Endodermal cell (in vitro differentiated cells): Measurements from ENCODE around the gene THOC7. TPM values are rescaled to one million over a fixed set of nuclear protein-coding genes. Genes with fewer than 3 reads are reported as not detected.

Experiments used
- DNase-seq: peaks from one replicate; pipeline ENCODE4 v3.0.0-alpha.2; 2017
- H3K27ac ChIP-seq: 2 replicates; pipeline ENCODE4 v1.5.1; 2013; ENCODE audit warnings: mild to moderate bottlenecking, low read depth, low read length, moderate library complexity
- H3K27me3 ChIP-seq: 2 replicates; pipeline ENCODE4 v1.6.1; 2013; ENCODE audit warnings: mild to moderate bottlenecking, low read length, moderate library complexity; ENCODE audit not compliant: insufficient read depth, control insufficient read depth, poor library complexity, severe bottlenecking
- H3K36me3 ChIP-seq: 2 replicates; pipeline ENCODE4 v1.7.0; 2013; ENCODE audit warnings: mild to moderate bottlenecking, low read length, moderate library complexity; ENCODE audit not compliant: control insufficient read depth, insufficient read depth
- H3K4me1 ChIP-seq: one replicate; pipeline ENCODE4 v1.7.0; 2013; ENCODE audit warnings: low read length; ENCODE audit not compliant: control insufficient read depth, insufficient read depth
- H3K4me3 ChIP-seq: 2 replicates; pipeline ENCODE4 v1.5.1; 2013; ENCODE audit warnings: mild to moderate bottlenecking, low read length, moderate library complexity
- H3K9ac ChIP-seq: 2 replicates; pipeline ENCODE4 v1.6.1; 2013; ENCODE audit warnings: mild to moderate bottlenecking, low read length, moderate library complexity; ENCODE audit not compliant: poor library complexity, severe bottlenecking; ENCODE audit errors: extremely low read depth
- H3K9me3 ChIP-seq: 2 replicates; pipeline ENCODE4 v1.6.1; 2013; ENCODE audit warnings: mild to moderate bottlenecking, low read length, moderate library complexity; ENCODE audit not compliant: control insufficient read depth
- H3K27ac Mint-ChIP-seq: 2 replicates; pipeline ENCODE4 v1.8.0; 2020; ENCODE audit warnings: mixed read lengths
- H3K27me3 Mint-ChIP-seq: 2 replicates; pipeline ENCODE4 v1.8.0; 2021; ENCODE audit warnings: mild to moderate bottlenecking, mixed read lengths; ENCODE audit not compliant: insufficient read depth
- H3K36me3 Mint-ChIP-seq: 2 replicates; pipeline ENCODE4 v1.8.0; 2020; ENCODE audit warnings: low read depth, mixed read lengths
- H3K4me1 Mint-ChIP-seq: 2 replicates; pipeline ENCODE4 v1.8.0; 2020; ENCODE audit warnings: mixed read lengths
- H3K4me3 Mint-ChIP-seq: 2 replicates; pipeline ENCODE4 v1.8.0; 2020; ENCODE audit warnings: mild to moderate bottlenecking, moderate library complexity, mixed read lengths
- H3K9me3 Mint-ChIP-seq: 2 replicates; pipeline ENCODE4 v1.8.0; 2020; ENCODE audit warnings: mild to moderate bottlenecking, mixed read lengths
- WGBS, 2 experiments: methylation state at CpG; one replicate each; pipeline versions ENCODE4 v1.1.5 to v1.1.7; 2013; ENCODE audit warnings: missing lambda C conversion rate in 2 of 2, mixed read lengths in 1 of 2; ENCODE audit not compliant: insufficient coverage in 1 of 2, insufficient read length in 1 of 2; 5-methylcytosine and 5-hydroxymethylcytosine counted together
- total RNA-seq, 2 donors: library from RNA; stranded (reverse); fragmentation: NEBNext Ultra II Directional in 1 of 2; extraction: Animal tissue kit (Norgen Biotek cat#: 25700) in 1 of 2; gene quantifications; 2 replicates in 1 of 2; 3 replicates in 1 of 2; pipeline ENCODE4 v1.2.1, GENCODE V29; 2021
- TF ChIP-seq, protein P1 (sequence below): fragments of 200-600 bp; sonication (generic); conservative IDR thresholded peaks from 2 replicates; pipeline ENCODE4 v1.5.0; 2021; ENCODE audit warnings: antibody characterized with exemption, mild to moderate bottlenecking

THOC7 gene
- total RNA-seq, 2 donors from 2014 or later, result 91.8 to 103 TPM

DNA sequence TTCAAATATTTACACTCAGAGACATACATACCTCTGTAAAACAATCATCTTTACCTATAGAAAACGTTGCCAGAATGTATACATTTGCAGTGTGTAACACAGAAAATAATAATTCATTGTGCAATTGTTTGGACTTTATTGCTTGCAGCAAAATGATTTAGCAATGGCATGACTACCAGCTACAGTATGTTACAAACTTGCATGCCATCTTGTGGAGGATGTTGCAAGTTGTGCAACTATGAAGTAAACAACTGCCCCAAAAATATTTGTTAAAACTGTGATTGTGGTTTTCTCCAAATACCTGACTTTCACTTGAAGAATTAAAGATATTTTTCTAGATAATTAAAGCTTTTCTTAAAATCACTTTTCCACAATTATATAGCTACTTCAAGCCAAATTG lies 71.6 kb downstream of the THOC7 start:
- DNase-seq, result no peak
- Mint-ChIP-seq H3K4me1 (peaks cover 3% of the 10 kb centered on the region), H3K27me3 (no peaks in the 10 kb centered on the region), H3K4me3 (no peak overlapping the region), H3K36me3 (no peaks in the 10 kb centered on the region), H3K27ac (no peak overlapping the region), H3K9me3 (no peaks in the 10 kb centered on the region)
- H3K9me3 ChIP-seq, result no peaks in the 10 kb centered on the region
- H3K27ac ChIP-seq, result no peak overlapping the region
- H3K36me3 ChIP-seq, result no peaks in the 10 kb centered on the region
- H3K27me3 ChIP-seq, result no peaks in the 10 kb centered on the region
- H3K4me1 ChIP-seq, result no peaks in the 10 kb centered on the region
- H3K9ac ChIP-seq, result no peak overlapping the region
- no peak overlapping the region for H3K4me3 ChIP-seq
- TF ChIP-seq, protein P1, sequence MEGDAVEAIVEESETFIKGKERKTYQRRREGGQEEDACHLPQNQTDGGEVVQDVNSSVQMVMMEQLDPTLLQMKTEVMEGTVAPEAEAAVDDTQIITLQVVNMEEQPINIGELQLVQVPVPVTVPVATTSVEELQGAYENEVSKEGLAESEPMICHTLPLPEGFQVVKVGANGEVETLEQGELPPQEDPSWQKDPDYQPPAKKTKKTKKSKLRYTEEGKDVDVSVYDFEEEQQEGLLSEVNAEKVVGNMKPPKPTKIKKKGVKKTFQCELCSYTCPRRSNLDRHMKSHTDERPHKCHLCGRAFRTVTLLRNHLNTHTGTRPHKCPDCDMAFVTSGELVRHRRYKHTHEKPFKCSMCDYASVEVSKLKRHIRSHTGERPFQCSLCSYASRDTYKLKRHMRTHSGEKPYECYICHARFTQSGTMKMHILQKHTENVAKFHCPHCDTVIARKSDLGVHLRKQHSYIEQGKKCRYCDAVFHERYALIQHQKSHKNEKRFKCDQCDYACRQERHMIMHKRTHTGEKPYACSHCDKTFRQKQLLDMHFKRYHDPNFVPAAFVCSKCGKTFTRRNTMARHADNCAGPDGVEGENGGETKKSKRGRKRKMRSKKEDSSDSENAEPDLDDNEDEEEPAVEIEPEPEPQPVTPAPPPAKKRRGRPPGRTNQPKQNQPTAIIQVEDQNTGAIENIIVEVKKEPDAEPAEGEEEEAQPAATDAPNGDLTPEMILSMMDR, result peak; percentile 61
- 33% methylated on average over 1 of the region's 1 CpG; no CpG with 5 or more reads in 1 of the 2 experiments for WGBS, 2 experiments

Other genes starting within 250 kb of the THOC7 start
- under 1 TPM in 1 of 2 donors, not detected in 1; 0.40 TPM for gene SNTN, start 211.1 kb downstream of the THOC7 start, total RNA-seq
- not detected for gene C3orf49, start 44.5 kb downstream of the THOC7 start, total RNA-seq
- 10 to 100 TPM; 28.1 to 28.8 TPM for gene ATXN7, start 62 bp upstream of the THOC7 start, total RNA-seq
- not detected for gene SCAANT1, start 48.6 kb upstream of the THOC7 start, total RNA-seq
- 100 to 1,000 TPM in 1 of 2 donors, 10 to 100 TPM in 1; 99.7 to 109 TPM for gene PSMD6, start 159.7 kb upstream of the THOC7 start, total RNA-seq